Measurements from ENCODE around the gene SSX2IP.
A peak's percentile ranks its signal among the peaks of the same experiment; 100 is the strongest.
"Not testable (repeated sequence)": the region's sequence is repeated elsewhere in the genome, so short reads cannot be mapped to it uniquely, and the experiment has no call there.

The SSX2IP gene

DNA sequence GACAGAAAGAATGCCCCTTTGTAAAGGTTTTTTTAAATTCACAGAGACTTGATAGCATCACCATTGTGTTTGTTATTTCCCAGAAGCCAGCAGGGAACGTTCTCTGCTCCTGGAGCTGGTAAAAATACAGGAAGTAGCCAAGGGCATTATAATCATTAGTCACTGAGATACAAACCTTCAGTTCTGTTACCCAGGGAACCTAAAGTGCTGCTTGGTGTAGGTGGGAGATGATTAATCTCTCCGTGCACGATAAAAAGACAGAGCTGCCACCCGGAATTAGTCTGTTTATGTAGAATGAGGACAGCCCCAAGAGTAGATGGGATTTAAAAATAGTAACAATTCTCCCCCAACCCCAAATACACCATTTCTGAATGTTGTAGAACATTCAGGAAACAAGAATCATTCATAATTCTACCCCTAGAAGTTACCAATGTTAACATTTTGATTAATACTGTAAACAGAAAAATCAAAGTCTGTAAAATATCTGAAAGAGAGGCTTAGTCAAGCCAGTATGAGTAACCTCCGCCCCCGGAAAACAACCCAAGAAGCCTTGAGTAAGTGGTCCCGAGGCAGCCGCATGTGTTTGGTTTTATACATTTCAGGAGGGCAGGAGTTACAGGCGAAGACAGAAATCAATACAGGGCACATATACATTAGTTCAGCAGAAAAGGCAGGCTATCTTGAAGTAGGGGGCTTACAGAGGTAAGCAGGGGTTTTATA is 70.7 kb downstream of the SSX2IP start:
- peak in 15 of 58 donors; percentile 5 to 54 (median 16) for DNase-seq

DNA sequence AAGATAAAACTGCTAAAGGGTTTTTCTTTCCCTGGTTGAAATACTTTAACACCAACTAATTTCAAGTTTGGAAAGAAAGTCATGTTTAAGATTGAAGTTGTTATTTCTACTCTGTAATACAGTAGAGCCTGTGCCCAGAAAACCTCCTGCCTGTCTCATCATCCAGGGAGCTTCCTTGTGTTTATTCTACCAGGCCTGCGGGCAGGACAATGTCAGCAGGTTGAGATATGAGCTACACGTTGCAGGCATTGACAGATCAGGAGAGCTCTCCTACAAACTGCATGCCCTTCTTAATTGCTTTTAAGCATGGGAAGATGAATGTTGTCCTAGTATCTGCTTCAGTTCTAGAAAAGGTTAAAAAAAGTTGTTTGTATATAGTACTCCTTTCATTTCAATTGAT is 72.9 kb downstream of the SSX2IP start:
- DNase-seq, result no peak

DNA sequence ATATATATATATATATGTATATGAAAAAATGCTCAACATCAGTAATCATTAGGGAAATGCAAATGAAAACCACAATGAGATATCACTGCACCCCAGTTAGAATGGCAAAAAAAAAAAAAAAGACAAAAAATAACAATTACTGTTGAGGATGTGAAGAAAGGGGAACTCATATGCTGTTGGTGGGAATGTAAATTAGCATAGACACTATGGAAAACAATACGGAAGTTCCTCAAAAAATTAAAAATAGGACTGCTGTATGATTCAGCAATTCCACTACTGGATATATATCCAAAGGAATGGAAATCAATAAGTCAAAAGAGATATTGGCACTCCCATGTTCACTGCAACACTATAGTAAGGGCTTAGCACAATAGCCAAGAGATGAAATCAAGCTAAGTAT is 74.5 kb downstream of the SSX2IP start:
- DNase-seq, result no peak

DNA sequence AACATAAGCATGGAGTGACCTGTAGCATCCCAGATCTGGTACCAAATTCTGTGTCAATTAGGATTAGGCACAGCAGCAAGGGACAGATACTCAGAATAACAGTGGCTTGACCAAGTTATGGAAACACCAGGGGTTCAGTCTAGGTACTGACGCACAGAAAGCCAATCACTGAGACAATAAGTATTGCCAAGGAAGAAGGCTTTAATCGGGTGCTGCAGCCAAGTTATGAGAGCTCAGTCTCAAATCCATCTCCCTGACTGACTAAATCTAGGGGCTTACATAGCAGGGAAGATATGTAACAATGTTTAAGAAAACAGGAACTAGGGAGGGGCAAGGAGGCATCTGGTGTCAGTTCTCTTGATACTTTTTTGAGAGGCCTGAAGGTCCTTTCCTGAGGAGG is 76.4 kb downstream of the SSX2IP start:
- no peak for DNase-seq

DNA sequence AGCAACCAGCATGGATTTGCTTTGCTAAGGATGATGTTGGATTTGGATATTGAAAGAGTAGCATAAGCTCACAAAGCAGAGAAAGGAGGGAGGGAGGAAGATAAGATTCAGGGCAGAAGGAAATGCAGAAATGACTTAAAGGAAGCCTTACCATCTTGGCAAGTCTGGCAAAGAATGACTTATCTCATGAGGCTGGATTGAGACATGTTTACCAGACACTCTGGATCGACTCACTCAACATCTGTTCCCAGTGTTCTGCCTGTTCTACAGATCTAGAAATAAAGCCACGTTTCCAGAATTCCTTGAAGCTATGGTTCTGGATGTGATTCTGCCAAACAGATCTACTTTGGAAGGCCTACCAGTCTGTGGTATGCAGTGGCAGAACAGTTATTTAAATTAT is 77.2 kb downstream of the SSX2IP start:
- peak in 2 of 58 donors; percentile 1 to 21 for DNase-seq

DNA sequence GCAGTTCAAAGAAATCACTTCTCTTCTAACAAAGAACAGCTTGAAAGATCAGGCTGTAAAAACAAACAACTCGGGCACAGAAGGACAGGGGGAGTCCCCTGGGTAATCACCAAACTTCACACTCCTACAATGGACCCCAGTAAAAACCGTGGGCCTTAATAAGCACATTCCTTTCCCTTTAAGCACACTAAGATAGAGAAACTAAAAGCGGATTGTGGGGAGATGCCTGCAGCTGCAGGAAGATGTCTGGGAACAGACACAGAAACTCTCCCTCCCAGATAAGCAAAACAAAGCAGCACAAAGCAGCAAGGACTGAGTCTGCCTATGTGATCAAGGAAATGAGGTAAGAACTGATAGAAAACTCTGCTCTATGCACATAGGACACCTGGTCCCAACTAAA is 78.5 kb downstream of the SSX2IP start:
- no peak for DNase-seq

DNA sequence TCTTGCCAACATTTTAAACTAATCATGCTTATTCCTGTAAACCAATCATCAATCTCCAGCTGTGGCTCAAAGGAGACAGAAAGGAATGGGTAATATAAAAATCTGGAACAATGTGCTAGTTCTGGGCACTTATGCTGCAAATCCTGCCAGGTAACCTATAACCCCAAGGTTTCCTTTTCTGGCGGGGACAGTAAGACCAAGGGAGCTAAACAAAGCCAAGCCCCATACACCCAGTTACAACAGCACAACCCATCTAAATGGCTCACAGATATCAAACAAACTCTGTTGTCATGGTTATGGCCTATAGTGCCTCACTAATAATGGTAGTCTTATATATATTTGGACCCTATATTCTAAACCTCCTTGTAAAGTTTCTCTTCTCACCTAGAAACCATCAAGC is 79.2 kb downstream of the SSX2IP start:
- DNase-seq, result no peak

DNA sequence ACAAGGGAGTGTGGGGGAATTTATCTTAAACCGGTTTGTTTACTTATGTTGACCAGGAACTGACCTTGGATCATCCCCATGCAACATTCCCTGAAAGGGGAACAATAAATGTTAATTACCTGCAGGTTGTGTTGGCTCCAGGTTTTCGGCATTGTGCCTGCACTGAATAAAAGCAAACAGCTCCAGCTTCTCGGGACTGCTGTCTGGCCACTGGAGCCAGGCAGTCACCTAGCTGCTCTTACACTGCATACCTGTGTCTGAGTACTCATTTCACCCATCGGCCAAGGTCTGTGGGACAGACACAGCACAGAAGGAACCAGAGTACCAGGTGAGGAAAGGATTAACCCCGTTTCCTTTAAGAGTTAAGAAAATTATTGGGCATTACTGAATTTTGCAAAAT is 83.3 kb downstream of the SSX2IP start:
- no peak for DNase-seq

DNA sequence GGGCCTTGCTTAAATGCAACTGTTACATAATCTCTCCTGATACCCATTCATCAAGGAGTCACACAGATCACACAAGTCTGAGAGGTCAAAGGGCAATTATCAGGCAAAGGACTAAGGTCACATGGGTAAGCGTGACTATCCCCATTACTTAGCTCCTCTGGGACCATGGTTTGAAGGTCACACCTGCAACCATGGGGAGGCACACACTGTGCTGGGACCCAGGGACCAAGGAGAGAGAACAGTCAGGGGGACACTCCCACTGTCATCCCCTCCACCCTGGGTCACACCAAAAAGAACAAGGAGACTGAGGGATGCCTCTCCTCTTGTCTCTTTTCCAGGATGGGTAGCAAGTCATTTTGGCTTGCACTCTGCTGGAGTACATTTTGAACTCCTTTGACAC is 85.1 kb downstream of the SSX2IP start:
- DNase-seq, result no peak

DNA sequence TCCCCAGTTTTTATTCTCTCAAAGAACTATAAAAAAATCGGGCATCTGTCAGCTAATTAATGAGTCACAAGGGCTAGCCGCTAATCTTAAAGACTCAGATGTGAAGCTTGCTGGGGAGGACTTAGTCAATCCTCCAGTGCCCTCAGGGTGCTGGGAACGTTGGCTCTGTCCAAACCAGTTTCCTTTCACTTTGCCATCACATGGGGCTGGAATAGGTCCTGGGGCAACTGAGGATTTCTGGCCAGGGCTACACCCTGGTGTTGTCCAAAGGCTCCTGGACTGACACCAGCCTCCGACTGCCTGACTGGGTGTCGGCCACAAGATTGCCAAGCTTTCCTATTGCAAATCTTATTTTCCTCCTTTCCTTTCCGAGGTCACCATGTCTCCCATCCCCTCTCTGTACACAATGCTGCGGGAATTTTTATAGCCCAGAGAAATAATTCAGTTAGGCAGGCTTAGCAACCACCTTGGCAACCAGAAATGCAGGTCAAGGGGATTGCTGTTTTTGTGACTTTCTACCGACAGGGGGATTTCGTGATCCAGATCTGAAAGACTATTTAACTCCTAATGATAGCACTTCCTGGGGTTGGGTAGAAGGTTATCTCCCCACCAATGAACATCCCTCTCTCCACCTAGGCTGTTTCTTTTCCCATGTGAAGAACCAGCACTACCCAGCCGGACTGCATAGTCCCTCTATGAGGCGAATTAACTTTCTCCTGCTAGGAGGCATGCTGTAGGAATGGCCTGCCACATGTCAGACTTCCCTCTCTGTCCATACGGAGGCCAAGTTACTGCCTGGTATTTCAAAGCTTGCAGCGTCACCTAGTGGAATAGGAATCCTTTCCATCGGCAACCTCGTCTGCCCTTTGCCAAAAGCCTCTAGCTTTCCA is 86.1 kb downstream of the SSX2IP start:
- DNase-seq, result peak in 15 of 58 donors; percentile 1 to 43 (median 15)

DNA sequence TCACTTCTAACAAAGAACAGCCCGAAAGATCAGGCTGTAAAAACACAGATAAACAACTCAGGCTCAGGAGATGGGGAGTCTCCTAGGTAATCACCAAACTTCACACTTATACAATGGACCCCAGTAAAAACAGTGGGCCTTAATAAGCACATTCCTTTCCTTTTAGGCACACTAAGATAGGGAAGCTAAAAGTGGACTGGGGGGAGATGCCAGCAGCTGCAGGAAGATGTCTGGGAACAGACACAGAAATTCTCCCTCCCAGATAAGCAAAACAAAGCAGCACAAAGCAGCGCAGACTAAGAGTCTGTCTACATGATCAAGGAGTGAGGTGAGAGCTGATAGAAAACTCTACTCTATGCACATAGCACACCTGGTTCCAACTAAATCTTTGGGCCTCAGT is 87.0 kb downstream of the SSX2IP start:
- no peak for DNase-seq

DNA sequence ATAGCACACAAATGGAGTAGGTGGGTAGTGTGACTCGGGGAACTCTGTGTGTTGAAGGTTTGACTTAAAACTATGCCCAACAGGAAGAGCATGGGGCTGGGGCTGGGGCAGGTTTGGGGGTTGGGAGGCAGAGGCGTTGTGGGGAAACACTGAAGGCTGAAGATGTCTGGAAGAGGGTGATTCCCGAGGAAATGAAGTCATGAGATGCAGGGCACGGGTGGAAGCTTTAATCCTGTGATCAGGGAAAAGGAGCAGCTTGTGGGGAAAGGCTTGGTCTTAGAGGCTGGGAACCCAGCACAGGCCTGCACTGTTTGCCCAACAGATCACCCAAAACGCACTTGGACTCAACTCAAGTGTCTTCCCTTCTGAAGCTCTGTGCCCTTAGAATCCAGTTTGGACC is 89.5 kb downstream of the SSX2IP start:
- DNase-seq, result no peak

DNA sequence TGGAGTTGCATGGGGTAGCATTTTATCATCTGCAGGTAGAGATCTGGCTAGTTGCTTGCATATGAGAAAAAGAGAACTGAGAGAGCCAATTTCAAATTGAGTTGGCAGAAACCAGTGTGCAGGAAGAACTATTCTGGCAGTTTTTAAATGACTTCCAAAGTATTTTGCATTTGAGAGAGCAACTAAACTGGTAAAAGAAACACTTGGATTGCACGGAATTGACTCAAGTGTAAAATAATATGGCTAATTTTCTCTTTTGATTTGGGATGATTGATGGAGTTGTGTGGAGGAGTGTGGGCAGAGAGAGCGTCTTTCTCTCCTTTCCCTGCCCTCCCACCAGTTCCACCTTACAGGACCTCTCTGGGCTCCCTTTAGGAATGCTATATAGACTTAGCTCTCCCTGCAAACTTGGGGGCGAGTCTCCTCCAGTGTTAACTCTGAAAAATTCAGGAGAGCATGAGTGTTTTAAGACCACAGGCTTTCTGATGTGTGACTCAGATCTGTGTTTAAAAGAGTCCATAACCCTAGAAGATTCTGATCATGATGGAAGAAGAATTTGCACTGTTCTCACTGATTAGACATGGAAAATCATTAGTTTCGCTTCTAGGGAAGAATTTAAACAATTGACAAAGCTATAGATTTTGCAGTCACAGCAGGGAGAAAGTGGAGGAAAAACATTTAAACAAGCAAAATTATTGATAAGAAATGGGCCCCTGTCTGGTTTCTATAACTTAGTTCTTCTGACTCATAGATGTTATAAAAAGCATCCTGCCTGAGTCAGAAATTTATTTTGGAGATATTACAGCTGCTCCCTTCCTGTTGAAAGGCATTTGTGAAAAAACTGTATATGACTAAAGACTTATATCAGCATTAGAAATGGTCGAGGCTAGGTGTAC is 91.2 kb downstream of the SSX2IP start:
- peak in 1 of 58 donors; percentile 27 for DNase-seq

DNA sequence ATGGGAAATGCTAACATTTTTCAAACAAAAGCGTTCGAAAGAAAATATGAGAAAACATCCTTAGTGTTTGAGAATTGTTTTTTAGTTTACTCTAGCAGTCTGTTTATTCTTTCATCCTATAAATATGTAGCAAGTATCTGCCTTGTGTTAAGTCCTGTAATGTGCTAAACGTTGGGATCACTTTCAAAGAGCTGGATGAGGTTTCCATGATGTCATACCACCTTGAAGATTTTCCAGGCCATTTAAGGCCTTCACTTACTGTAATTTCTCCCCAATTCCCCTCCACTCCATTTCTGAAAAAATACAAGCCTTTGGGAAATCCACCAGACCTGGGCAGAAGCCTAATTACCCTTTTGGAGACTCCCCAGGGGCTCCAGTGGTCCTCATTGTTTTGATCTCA is 91.8 kb downstream of the SSX2IP start:
- DNase-seq, result no peak

DNA sequence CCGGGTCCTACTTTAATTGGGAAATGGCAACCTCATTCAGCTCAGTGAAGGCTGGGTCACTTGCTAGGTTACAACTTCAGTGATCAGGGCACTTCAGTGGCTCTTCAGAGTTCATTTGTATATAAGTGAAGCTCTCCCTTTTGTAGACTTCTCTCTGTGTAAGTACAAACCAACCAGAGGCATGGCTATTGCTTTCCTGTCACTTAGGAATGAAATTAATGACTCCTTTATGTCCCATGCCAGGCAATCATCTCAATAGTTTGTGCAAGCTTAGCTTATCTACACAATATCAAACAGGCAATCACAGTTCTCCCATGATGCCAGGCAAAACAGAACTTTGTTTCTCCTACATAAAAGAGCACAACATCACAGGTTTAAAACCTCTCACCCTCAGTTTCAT is 93.2 kb downstream of the SSX2IP start:
- DNase-seq, result no peak

DNA sequence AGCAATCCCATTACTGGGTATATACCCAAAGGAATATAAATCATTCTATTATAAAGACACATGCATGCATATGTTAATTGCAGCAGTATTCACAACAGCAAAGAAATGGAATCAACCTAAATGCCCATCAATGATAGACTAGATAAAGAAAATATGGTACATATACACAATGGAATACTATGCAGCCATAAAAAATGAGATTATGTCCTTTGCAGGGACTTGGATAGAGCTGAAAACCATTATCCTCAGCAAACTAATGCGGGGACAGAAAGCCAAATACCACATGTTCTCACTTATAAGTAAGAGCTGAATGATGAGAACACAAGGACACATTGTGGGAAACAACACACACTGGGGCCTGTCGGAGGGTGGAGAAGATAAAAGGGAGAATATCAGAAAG is 95.3 kb downstream of the SSX2IP start:
- not testable (repeated sequence) for DNase-seq
